Activated CD4-positive, alpha-beta T cell treated with anti-CD3 and anti-CD28 coated beads, Interleukin-10, Interleukin-2, amounts not matched to agents 100 ng/mL and 50 ng/mL, durations not matched to agents 16 hours and 8 hours (primary cell): ENCODE results near the gene USP17L18.
"Not testable (repeated sequence)": the region's sequence is repeated elsewhere in the genome, so short reads cannot be mapped to it uniquely, and the experiment has no call there.

Experiments used
- DNase-seq: peaks from one replicate; pipeline ENCODE4 v3.0.0-alpha.2; 2020

USP17L18 gene

GRCh38 chr4:9247953-9248680 lies at the start of gene USP17L18:
TSS of gene USP17L18 (plus strand) at chr4:9248630. CDS start at chr4:9248630, 0 bp downstream.
- not testable (repeated sequence) for DNase-seq

- DNase-seq, result not testable (repeated sequence)
These were observed 38.1 kb upstream of the USP17L18 start, which contains the start of gene USP17L10 for GRCh38 chr4:9210357-9210756. TSS of gene USP17L10 (plus strand) at chr4:9210657. CDS start at chr4:9210657, 0 bp downstream.

GRCh38 chr4:9214701-9215100 lies 33.7 kb upstream of the USP17L18 start:
- not testable (repeated sequence) for DNase-seq

- not testable (repeated sequence) for DNase-seq
These were observed 33.3 kb upstream of the USP17L18 start, which contains the start of gene USP17L11 for GRCh38 chr4:9215105-9215504. TSS of gene USP17L11 (plus strand) at chr4:9215405. CDS start at chr4:9215405, 0 bp downstream.

- DNase-seq, result not testable (repeated sequence)
These were observed 28.6 kb upstream of the USP17L18 start, which contains the start of gene USP17L12 for GRCh38 chr4:9219852-9220251. TSS of gene USP17L12 (plus strand) at chr4:9220152. CDS start at chr4:9220152, 0 bp downstream.

- not testable (repeated sequence) for DNase-seq
These were observed 23.8 kb upstream of the USP17L18 start, which contains the start of gene USP17L13 for GRCh38 chr4:9224596-9224995. TSS of gene USP17L13 (plus strand) at chr4:9224896. CDS start at chr4:9224896, 0 bp downstream.

- not testable (repeated sequence) for DNase-seq
These were observed 18.2 kb upstream of the USP17L18 start for GRCh38 chr4:9230249-9230648.

GRCh38 chr4:9234085-9234484 lies 14.3 kb upstream of the USP17L18 start, which contains the start of gene USP17L15:
TSS of gene USP17L15 (plus strand) at chr4:9234385. CDS start at chr4:9234385, 0 bp downstream.
- not testable (repeated sequence) for DNase-seq

- DNase-seq, result not testable (repeated sequence)
These were observed 10.0 kb upstream of the USP17L18 start for GRCh38 chr4:9238461-9238860.

- not testable (repeated sequence) for DNase-seq
These were observed 4.9 kb upstream of the USP17L18 start, which contains the start of gene USP17L17 for GRCh38 chr4:9243579-9243978. TSS of gene USP17L17 (plus strand) at chr4:9243879. CDS start at chr4:9243879, 0 bp downstream.

GRCh38 chr4:9253078-9253477 lies 4.6 kb downstream of the USP17L18 start, which contains the start of gene USP17L19:
TSS of gene USP17L19 (plus strand) at chr4:9253378. CDS start at chr4:9253378, 0 bp downstream.
- DNase-seq, result not testable (repeated sequence)

- not testable (repeated sequence) for DNase-seq
These were observed 9.4 kb downstream of the USP17L18 start, which contains the start of gene USP17L20 for GRCh38 chr4:9257824-9258223. TSS of gene USP17L20 (plus strand) at chr4:9258124. CDS start at chr4:9258124, 0 bp downstream.

GRCh38 chr4:9262572-9262971 lies 14.1 kb downstream of the USP17L18 start, which contains the start of gene USP17L21:
TSS of gene USP17L21 (plus strand) at chr4:9262872. CDS start at chr4:9262872, 0 bp downstream.
- DNase-seq, result not testable (repeated sequence)

- DNase-seq, result not testable (repeated sequence)
These were observed 18.9 kb downstream of the USP17L18 start, which contains the start of gene USP17L22 for GRCh38 chr4:9267319-9267718. TSS of gene USP17L22 (plus strand) at chr4:9267619. CDS start at chr4:9267619, 0 bp downstream.

GRCh38 chr4:9271719-9272118 lies 23.3 kb downstream of the USP17L18 start:
- not testable (repeated sequence) for DNase-seq
